GM21381 (cell line): ENCODE results near the gene SPDL1.
"Not testable (repeated sequence)": the region's sequence is repeated elsewhere in the genome, so short reads cannot be mapped to it uniquely, and the experiment has no call there.

Source experiments
- ATAC-seq: cut with Tn5 transposase; IDR thresholded peaks from one replicate; pipeline ENCODE4 v1.9.1; 2021; ENCODE audit warnings: mild to moderate bottlenecking, moderate library complexity; ENCODE audit not compliant: unreplicated experiment

SPDL1 gene

DNA sequence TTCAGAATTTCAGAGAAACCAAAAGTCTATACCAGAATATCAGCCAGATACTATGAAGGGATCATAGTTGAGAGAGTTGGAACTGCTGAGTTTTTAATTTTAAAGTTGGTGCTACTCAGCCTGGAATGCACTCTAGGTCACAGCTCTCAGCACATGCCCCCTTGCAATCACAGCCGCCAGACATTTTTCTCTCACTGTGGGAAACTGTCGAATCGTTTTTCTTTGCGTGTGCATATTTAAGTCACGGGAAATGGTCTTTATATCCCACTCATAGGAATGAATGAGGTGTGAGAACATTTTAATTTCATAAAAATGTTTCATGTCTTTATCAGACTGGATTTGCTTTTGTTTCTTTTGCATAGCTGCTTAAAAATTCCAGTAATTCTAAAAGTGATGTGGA, 12.2 kb upstream of the SPDL1 start:
- no peak for ATAC-seq

DNA sequence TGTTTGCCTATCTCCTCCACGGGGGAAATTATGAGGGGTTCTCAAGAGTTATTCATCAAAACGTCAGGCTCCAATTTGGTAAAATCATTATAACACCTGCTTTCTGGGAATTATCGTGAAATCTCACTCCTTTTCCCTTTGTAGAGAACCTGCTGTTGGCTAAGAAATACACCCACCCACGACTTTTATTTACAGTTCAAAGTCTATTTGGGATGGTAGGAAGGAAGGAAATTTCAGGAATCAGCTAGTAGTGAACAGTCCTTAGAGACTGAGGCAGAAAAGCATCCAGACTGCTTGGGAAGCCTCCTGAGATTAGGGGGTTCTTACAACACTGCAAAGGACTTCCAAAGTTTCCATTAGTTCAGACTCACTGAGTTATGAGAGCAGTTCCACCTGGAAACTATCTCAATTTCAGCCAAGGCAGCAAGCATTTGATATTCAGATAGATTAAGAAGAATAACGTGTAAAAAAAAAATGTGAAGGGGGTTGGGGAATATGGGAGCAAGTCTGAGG, 9.4 kb upstream of the SPDL1 start:
- ATAC-seq: no peak

DNA sequence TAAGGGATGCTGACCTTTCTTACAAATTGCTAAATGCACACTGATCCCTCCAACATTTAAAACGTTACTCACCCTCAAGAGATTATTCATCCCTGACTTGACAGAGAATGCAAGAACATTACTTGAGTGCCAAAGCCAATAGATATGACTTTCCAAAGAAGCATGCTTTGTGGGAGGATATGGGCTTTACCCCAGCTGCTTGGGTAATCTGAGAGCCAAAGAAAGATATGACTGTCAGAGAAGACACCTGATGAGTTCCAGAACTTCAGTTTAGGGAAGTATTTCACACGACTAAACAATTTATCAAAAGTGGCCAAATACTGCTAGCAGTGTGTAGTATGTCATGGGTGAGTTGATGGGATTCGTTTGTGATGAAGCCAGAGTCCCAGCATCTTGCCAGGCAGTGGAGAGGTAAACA, 7.4 kb upstream of the SPDL1 start:
- ATAC-seq: no peak

DNA sequence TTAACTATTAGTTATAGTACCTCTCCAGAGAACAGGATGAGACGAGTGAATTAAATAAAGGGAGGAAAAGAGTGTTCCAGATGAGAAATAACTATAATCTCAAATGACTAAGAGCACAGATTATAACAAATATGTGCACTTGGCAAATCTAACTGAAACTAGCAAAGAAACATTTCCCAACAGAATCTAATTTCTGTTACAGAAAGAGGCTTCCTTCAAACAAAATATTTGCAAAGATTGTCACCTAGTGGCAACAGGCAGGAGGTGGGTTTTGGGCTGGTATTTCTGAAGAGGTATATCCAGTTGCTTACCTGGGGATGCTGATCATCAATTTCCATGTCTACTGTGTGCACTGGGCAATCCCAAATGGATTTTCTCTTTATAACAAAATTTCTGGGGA, 5.6 kb upstream of the SPDL1 start:
- ATAC-seq: no peak

DNA sequence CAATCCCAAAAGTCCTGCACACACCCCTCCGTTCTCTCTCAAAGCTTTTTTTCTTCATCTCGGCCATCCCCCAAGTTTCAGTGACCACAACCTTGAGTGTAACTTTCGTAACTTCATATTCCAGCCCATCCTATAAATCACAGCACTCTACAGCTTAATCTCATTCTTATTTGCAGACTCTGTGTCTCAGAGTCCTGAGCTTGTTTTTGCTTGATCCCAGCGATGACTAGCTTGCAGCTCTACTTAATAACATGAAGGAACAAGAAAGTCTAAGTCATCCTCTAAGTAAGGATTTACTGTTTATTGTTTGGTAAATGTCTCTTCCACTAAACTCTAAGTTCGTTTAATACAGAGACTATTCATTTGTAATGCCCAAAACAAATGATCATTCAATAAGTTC, 2.6 kb upstream of the SPDL1 start:
- ATAC-seq: no peak

DNA sequence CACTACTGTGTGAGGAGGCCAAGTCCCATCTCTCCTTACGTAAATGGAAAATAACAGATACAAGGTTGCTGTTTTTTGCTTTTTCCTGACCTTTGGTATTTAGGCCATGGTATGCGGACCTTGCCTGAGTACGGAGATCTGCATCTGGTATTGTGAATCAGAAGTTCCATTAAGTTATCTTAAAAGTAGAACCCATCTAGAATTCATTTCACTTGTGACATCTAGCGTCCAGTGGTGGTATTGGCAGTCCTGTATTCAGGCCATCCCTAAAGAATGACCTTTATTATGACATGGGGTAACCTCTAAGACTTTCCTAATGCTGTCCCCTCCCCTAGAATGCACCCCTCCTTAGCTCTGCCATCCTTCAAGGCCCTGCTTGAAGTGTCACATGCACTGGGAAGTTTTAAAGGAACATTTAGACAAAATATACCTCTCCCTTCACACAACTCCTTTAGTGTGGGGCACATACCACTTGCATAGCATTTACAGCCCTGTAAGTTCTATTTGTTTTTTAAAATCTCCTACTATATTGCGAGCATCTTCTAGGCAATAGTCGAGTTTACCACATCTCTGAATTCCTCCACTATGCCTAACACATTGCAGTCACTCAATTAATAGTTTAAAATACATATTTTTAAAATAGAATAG, 1.9 kb upstream of the SPDL1 start:
- ATAC-seq: peak; percentile 42

DNA sequence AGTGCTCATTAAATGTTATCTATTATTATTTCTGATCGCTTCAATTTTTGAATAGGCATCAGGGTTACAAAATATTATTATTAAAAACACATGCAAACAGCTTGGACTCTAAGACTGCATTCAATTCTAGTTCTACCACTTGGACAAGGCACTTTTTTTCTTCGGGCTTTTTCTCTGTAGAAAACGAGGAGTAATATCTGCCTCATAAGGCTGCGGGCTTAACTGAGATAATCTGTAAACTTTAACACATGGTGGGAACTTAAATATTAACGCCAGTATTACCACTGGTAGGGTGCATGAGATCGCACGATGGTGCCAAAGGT, 511 bp upstream of the SPDL1 start:
- peak; percentile 35 for ATAC-seq

DNA sequence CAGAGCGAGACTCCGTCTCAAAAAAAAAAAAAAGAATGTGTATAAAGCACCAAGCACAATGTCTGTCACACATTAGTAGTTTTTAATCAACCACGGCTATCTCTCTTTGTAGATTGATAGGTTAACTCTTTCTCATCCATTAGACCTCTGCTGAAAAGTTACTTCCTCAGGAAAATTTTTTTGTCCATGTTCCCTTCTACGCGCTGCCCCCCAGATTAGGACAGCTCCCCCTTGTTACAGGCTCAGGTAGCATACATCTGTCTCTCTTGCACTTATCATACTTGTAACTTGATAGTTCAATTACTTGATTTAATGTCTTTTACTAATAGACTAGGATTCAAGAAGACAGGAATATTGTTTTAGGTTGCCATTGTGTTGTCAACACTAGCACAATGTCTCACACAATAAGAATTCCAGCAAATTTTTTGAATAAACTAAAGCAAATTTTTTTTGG, 1.5 kb downstream of the SPDL1 start:
- ATAC-seq: no peak

DNA sequence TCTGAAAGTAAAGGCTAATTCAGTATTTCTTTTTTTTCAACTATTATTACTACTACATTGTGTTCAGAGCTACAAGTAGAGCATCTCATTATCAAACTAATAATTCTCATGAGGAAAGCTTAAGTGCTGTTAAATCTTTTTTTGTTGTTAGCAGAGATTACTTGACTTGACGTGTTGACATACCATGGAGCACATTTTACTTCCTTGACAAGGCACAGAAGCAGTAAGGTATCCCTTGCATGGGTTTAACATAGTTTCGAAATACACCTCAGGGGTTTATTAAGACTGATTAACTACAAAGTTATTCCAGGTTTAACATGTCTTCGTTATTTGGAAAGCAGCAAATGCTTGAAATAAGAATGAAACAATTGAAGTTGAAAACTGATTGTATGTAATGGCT, 7.0 kb downstream of the SPDL1 start:
- no peak for ATAC-seq

DNA sequence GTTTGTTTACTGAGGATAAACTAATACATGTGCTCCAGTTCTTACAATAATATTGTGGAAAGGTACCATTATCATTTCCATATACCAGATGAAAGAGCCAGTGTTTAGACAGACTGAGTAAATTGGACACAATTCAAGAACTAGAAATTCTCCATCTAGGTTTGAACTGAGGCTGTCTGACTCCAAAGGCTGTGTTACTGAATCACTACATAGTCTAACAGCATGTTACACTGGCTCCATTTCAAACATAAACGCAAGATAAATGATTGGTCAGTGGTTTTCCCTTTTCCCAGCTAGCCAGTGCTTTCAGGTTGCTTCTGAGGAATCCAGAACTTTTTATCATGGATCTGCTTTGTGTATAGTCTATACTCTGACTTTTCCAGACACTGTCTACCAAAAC, 8.1 kb downstream of the SPDL1 start:
- no peak for ATAC-seq

DNA sequence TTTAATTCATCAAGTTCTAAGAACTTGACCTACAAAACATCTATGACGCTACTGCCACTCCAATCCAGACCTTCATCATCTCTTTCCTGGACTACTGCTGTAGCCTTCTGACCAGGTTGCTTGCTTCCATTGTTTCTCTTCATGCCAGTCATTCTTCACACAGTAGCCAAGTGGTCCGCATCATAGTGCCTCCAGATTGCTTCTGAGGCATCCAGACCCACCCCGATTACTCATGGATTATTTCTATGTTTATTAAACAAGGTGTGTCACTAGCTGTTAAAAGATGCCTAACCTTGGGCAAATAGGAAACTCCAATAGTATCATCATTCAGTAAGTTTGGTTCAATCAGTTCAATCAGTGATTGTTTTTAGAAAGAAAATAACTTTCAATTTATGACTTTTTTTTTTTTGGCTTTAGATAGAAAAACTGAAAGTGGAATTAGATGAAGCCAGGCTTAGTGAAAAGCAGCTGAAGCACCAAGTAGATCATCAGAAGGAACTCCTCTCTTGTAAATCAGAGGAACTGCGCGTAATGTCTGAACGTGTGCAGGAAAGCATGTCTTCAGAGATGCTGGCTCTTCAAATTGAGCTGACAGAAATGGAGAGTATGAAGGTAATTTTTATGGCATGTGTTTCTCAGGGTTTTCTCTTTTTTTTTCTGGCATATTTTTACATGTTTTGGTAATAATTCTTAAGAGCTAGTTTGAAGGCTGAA, 9.5 kb downstream of the SPDL1 start:
- ATAC-seq: no peak

DNA sequence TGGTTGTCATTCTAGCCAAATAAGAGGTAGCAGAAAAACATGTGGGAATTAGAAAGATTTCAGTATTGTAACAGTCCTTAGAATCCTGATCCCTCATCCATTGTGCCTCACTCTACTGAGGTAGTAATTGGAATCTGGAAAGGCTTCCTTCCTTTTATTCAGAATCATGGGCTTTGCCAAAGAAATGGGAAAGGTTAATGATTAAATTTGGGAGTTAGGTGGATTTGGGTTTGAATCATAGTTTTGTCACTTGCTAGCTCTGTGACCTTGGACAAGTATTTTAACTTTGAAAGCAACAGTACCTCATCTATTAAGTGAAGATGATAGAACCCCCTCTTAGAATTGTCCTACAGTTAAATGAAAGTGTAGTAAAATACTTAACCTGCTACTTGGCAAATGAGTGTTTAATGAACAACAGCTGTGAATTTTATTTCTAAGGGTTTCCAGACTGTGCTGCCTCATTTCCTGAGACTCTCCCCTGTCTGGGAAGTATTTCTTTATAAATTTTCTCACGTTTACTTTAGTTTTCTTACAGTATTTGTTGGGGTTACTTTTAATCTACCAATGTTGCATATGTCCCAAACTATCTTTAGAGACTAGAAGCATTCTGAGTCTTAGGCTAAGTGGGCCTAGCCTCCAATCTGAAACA, 11.7 kb downstream of the SPDL1 start:
- no peak for ATAC-seq

DNA sequence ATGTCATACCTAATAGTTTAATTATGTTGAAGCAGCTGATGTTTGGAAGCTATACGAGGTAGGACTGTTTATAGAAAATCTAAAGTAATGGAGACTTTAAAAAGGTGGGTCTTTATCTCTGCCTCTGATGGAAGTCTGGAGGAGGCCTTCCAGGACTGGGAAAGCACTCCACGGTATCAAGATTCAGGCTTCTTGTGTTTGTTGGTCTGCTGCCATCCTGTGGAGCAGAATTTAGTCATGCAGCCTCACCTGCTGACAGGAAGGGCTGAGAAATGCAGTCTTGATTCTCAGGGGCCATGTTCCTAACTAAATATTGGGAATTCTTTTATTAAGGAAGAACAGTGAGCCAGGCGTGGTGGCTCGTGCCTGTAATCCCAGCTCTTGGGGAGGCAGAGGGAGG, 15.9 kb downstream of the SPDL1 start:
- no peak for ATAC-seq

DNA sequence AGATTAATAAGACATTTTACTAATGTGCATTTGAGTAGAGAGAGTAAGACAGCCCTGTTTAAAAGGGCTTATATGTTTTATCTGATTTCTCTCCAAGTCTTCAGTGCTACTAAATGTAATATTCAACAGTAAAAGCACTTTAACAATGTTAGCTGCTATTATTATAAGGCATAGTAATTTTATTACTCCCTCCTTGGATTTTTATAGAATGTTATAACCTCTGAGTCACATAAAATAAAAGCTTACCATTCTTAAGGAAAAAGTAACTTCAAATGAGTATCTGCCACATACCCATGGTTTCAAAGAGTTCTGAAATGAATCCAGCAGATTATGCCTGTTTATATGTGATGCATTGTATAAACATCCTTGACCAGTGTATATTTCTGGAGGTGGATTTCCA, 19.0 kb downstream of the SPDL1 start:
- ATAC-seq: no peak

DNA sequence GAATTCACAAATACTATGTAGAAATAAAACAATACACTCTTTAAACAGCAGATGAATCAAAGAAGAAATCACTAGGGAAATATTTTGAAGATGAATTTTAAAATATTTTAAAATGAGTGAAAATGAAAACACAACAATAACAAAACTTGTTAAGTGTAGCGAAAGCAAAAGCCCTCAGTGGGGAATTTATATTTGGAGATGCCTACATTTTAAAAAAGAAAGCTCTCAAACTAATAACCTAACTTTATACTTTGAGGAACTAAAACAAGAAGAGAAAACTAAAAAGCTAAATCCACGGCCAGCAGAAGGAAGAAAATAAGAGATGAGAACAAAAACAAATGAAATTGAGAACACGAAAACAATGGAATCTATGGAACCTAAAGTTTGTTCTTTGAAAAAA, 22.7 kb downstream of the SPDL1 start:
- ATAC-seq: no peak

DNA sequence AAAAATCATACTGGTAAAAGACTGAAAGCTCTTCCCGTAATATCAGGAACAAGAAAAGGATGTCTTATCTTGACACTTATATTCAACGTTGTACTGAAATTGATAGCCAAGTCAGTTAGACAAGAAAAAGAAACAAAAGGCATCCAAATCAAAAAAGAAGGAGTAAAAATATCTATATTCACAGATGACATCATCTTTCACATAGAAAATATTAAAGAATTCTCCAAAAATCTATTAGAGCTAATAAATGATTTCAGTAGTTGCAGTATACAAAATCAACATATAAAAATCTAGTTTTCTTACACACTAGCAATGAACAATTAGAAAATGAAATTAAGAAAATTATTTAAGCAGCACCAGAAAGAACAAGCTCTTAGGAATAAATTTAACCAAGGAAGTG, 24.3 kb downstream of the SPDL1 start:
- no peak for ATAC-seq

DNA sequence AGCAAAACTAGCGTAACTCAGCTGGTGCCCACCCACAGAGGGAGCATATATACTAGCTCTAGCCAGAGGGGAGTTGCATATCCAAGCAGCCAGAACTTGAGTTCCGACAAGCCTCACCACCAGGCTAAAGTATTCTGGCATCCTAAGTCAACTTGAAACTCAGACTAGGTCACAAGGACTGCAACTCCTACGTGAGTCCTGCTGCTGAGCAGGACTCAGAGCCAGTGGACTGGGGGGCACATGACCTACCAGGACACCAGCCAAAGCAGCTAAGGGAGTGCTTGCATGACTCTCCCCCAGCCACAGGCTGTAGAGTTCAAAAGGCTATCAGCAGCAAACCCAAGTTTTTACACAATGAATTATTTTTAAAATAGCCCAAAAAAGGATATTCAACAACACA, 26.1 kb downstream of the SPDL1 start:
- ATAC-seq: no peak

DNA sequence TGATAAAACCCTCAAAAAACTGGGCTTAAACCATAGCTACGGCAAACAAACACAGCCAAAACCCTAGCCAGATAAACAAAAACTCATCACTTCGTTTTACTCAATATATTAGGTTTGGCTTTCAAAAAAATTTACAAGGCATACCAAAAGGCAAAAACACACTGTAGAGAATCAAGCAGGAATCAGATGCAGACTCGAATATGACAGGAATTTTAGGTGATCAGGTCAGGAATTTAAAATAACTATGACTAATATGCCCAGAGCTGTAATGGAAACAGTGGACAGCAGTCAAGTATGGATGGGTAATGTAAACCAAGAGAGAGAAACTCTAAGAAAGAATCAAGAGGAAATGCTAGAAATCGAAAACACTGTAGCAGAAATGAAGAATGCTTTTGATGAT, 27.0 kb downstream of the SPDL1 start:
- no peak for ATAC-seq

DNA sequence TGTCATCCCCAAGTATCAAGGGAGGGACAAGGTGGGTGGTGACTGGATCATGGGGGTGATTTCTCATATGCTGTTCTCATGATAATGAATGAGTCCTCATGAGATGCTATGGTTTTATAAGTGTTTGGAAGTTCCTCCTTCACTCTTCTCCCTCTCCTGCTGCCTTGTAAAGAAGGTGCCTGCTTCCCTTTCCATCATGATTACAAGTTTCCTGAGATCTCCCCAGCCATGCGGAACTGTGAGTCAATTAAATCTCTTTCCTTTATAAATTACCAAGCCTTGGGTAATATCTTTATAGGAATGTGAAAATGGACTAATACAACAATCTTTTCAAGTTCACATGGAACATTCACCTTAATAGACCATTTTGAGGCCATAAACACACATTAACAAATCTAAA, 32.0 kb downstream of the SPDL1 start:
- ATAC-seq: no peak

DNA sequence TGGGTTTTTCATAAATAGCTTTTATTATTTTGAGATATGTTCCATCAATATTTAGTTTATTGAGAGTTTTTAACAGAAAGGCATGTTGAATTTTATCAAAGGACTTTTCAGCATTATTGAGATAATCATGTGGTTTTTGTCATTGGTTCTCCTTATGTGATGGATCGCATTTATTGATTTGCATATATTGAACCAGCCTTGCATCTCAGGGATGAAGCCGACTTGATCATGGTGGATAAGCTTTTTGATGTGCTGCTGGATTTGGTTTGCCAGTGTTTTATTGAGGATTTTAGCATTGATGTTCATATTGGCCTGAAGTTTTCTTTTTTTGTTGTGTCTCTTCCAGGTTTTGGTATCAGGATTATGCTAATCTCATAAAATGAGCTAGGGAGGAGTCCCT, 40.7 kb downstream of the SPDL1 start:
- not testable (repeated sequence) for ATAC-seq

DNA sequence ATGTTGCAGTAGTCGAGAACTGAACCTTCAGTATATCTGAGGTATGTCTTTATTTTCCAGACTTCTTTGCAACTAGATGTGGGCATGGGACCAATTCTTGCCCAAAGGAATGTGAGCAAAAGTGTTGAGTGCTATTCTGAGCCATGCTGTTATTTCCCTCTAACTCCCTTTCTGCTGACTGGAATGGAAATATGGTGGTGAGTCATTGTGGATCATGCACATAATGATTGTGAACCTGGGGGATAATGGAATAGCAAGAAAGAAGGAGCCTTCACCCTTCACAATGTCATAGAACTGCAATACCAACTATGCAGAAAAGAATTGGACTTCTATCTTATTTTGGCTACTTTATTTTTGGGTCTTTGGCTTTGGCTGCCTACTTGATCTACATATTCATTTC, 43.2 kb downstream of the SPDL1 start:
- no peak for ATAC-seq

DNA sequence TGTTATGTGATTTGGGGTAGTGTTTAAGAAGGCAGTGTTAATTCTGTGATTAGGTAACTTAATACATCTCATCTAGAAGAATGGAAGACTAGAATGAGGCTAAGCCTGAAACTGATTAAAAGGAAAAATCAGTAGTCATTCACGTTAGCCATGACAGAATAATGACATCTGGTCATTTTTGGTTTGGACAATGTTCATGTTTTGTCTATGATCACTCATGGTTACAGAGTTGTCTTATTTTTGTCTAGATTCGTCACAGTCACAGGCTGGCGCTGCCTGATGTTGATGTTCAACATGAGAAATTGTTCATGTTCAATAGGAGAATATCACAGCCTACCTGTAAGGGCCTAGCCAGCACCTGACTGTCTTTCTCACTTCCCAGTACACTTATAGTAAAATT, 44.0 kb downstream of the SPDL1 start:
- ATAC-seq: no peak
